WTC11 (cell line): Measurements from ENCODE around the gene TMEM121. TPM values are rescaled to one million over a fixed set of nuclear protein-coding genes. Genes with fewer than 3 reads are reported as not detected.

Experiments
- ATAC-seq: fragments of 200-7000 bp; cut with Tn5 transposase; 2 replicates; pipeline ENCODE4 v1.10.0; 2021; ENCODE audit warnings: mild to moderate bottlenecking, moderate library complexity
- CTCF ChIA-PET: fragments of 300-600 bp; sonication (Branson Sonifier 250); formaldehyde crosslinking; loops from one replicate; lab custom pipeline; 2021; ENCODE audit warnings: antibody characterized with exemption; lab: Charles Lee
- POLR2A ChIA-PET: fragments of 350-600 bp; sonication (Branson Sonifier 250); formaldehyde crosslinking; loops from one replicate; lab custom pipeline; 2021; ENCODE audit warnings: antibody characterized with exemption; lab: Charles Lee
- DNase-seq: peaks from one replicate; pipeline ENCODE4 v3.0.0; 2021; ENCODE audit warnings: low spot score
- H3K27ac Mint-ChIP-seq: 2 replicates; pipeline ENCODE4 v1.8.0; 2021; ENCODE audit warnings: mixed read lengths
- H3K27me3 Mint-ChIP-seq: 2 replicates; pipeline ENCODE4 v1.8.0; 2021; ENCODE audit warnings: low read depth, mild to moderate bottlenecking, moderate library complexity, mixed read lengths
- H3K36me3 Mint-ChIP-seq: 2 replicates; pipeline ENCODE4 v1.8.0; 2021; ENCODE audit warnings: mixed read lengths
- H3K4me1 Mint-ChIP-seq: 2 replicates; pipeline ENCODE4 v1.8.0; 2022; ENCODE audit warnings: mixed read lengths
- H3K4me3 Mint-ChIP-seq: 2 replicates; pipeline ENCODE4 v1.8.0; 2021; ENCODE audit warnings: mild to moderate bottlenecking, moderate library complexity, mixed read lengths
- H3K9me3 Mint-ChIP-seq: 2 replicates; pipeline ENCODE4 v1.8.0; 2021; ENCODE audit warnings: mixed read lengths
- AFF4 ChIP-seq: sonication (generic); formaldehyde crosslinking; IDR thresholded peaks from 2 replicates; pipeline ENCODE4 v1.8.1; 2023; ENCODE audit warnings: mild to moderate bottlenecking, missing genetic modification reagents, borderline replicate concordance
- ARID4B ChIP-seq: sonication (generic); formaldehyde crosslinking; IDR thresholded peaks from 2 replicates; pipeline ENCODE4 v1.8.0; 2023; ENCODE audit warnings: missing genetic modification reagents, mild to moderate bottlenecking, borderline replicate concordance
- ATF2 ChIP-seq: sonication (generic); formaldehyde crosslinking; IDR thresholded peaks from 2 replicates; pipeline ENCODE4 v1.8.1; 2022; ENCODE audit warnings: low read depth, missing genetic modification reagents, borderline replicate concordance
- ATF3 ChIP-seq: sonication (generic); formaldehyde crosslinking; conservative IDR thresholded peaks from 2 replicates; pipeline ENCODE4 v1.8.1; 2022; ENCODE audit warnings: mild to moderate bottlenecking, missing genetic modification reagents
- CREB1 ChIP-seq: sonication (generic); formaldehyde crosslinking; IDR thresholded peaks from 2 replicates; pipeline ENCODE4 v1.8.0; 2023; ENCODE audit warnings: mild to moderate bottlenecking, missing genetic modification reagents
- CREM ChIP-seq: sonication (generic); formaldehyde crosslinking; IDR thresholded peaks from 2 replicates; pipeline ENCODE4 v1.8.1; 2022; ENCODE audit warnings: mild to moderate bottlenecking, missing genetic modification reagents, moderate library complexity
- CTCF ChIP-seq: fragments of 200-600 bp; IDR thresholded peaks from 2 replicates; pipeline ENCODE4 v1.8.0; 2022; ENCODE audit warnings: antibody characterized with exemption
- GABPB1 ChIP-seq: sonication (generic); formaldehyde crosslinking; IDR thresholded peaks from 2 replicates; pipeline ENCODE4 v1.8.1; 2023; ENCODE audit warnings: mild to moderate bottlenecking, missing genetic modification reagents
- GTF2I ChIP-seq: fragments of 250-450 bp; sonication (Bioruptor Pico); conservative IDR thresholded peaks from 2 replicates; pipeline ENCODE4 v1.4.0; 2021; ENCODE audit warnings: mild to moderate bottlenecking
- IRF1 ChIP-seq: sonication (generic); formaldehyde crosslinking; IDR thresholded peaks from 2 replicates; pipeline ENCODE4 v1.8.0; 2023; ENCODE audit warnings: missing genetic modification reagents
- KAT7 ChIP-seq: sonication (generic); formaldehyde crosslinking; IDR thresholded peaks from 2 replicates; pipeline ENCODE4 v1.8.1; 2023; ENCODE audit warnings: missing genetic modification reagents, mild to moderate bottlenecking, borderline replicate concordance
- MYBL2 ChIP-seq: sonication (generic); formaldehyde crosslinking; IDR thresholded peaks from 2 replicates; pipeline ENCODE4 v1.8.1; 2023; ENCODE audit warnings: mild to moderate bottlenecking, moderate library complexity, missing genetic modification reagents
- NR2C2 ChIP-seq: sonication (generic); formaldehyde crosslinking; IDR thresholded peaks from 2 replicates; pipeline ENCODE4 v1.8.0; 2022; ENCODE audit warnings: mild to moderate bottlenecking, missing genetic modification reagents
- ZNF281 ChIP-seq: sonication (generic); formaldehyde crosslinking; IDR thresholded peaks from 2 replicates; pipeline ENCODE4 v1.8.0; 2023; ENCODE audit warnings: mild to moderate bottlenecking, missing genetic modification reagents
- ZNF396 ChIP-seq: fragments of 250-450 bp; sonication (Bioruptor Pico); IDR thresholded peaks from 2 replicates; pipeline ENCODE4 v1.8.0; 2021; ENCODE audit warnings: mild to moderate bottlenecking, moderate library complexity, borderline replicate concordance
- total RNA-seq: library from RNA; stranded (reverse); gene quantifications from 3 replicates; pipeline ENCODE4 v1.2.3, GENCODE V29; 2021

TMEM121 gene
- total RNA-seq, 1 experiment from 2014 or later, result 0.81 TPM

- Mint-ChIP-seq H3K36me3 (peaks cover 2% of the 10 kb centered on the region; the same call in 1 of the 2 replicates), H3K4me3 (no peak overlapping the region), H3K27me3 (peaks cover 4% of the 10 kb centered on the region), H3K9me3 (peaks cover 3% of the 10 kb centered on the region), H3K27ac (no peak overlapping the region), H3K4me1 (no peaks in the 10 kb centered on the region)
- ATAC-seq, result no peak
- POLR2A ChIA-PET, result no interaction called here
- DNase-seq, result no peak
- CTCF ChIA-PET, result interaction anchor here (0.8 kb wide), 1 partner anchor 85 kb away, joined by 3 read pairs; no protein-coding TSS in a partner anchor
- TF ChIP-seq AFF4 (CRISPR knock-in tag), result no peak
- no peak for TF ChIP-seq ATF3
- no peak for TF ChIP-seq CREB1 (CRISPR knock-in tag)
- no peak for TF ChIP-seq GABPB1 (CRISPR knock-in tag)
- no peak for TF ChIP-seq NR2C2 (CRISPR knock-in tag)
- TF ChIP-seq IRF1 (CRISPR knock-in tag), result no peak
- no peak for TF ChIP-seq KAT7 (CRISPR knock-in tag)
- no peak for TF ChIP-seq ZNF281
- TF ChIP-seq MYBL2, result no peak
- no peak for TF ChIP-seq ZNF396 (CRISPR knock-in tag)
- no peak for TF ChIP-seq ATF2
Measured at GRCh38 chr14:105503935-105504692, 22.3 kb upstream of the TMEM121 start.

- TF ChIP-seq CREM (CRISPR knock-in tag) (no peak), GTF2I (no peak), ARID4B (no peak), CTCF (no peak)
- TF ChIP-seq, all 79 proteins: peak for 0
- no peak for DNase-seq
- H3K27me3 Mint-ChIP-seq, result peaks cover 4% of the 10 kb centered on the region
- CTCF ChIA-PET, result no interaction called here
- no peak overlapping the region for H3K4me3 Mint-ChIP-seq
- peaks cover 3% of the 10 kb centered on the region for H3K9me3 Mint-ChIP-seq
- POLR2A ChIA-PET, result interaction anchor here (0.6 kb wide), 1 partner anchor 37 kb away, joined by 3 read pairs; no protein-coding TSS in a partner anchor
- no peak overlapping the region for H3K27ac Mint-ChIP-seq
- H3K36me3 Mint-ChIP-seq, result peaks cover 2% of the 10 kb centered on the region; the same call in 1 of the 2 replicates
- no peaks in the 10 kb centered on the region for H3K4me1 Mint-ChIP-seq
- ATAC-seq, result no peak
Measured at GRCh38 chr14:105505101-105505500, 21.3 kb upstream of the TMEM121 start.
